Stomach (tissue), 9 donors: ENCODE results near the gene GALNT18. TPM values are rescaled to one million over a fixed set of nuclear protein-coding genes. Genes with fewer than 3 reads are reported as not detected.

Experiments used
- DNase-seq, 2 donors: peaks; one replicate each; pipeline versions ENCODE4 v3.0.0 to v3.0.0-alpha.2; 2013 to 2019
- H3K27ac ChIP-seq, 5 donors: fragments of 200-600 bp in 4 of 5; sonication (generic) in 4 of 5; one replicate each; pipeline ENCODE4 v1.5.1; 2013 to 2019; ENCODE audit warnings: mild to moderate bottlenecking in 1 of 5, moderate library complexity in 1 of 5
- H3K27me3 ChIP-seq, 3 donors: fragments of 200-600 bp; sonication (generic); one replicate each; pipeline ENCODE4 v1.5.1; 2017 to 2019; ENCODE audit warnings: mixed run types in 1 of 3
- H3K36me3 ChIP-seq, 4 donors: fragments of 200-600 bp; sonication (generic); 1 replicate in 3 of 4; 2 replicates in 1 of 4; pipeline ENCODE4 v1.5.1; 2016 to 2019
- H3K4me1 ChIP-seq, 4 donors: fragments of 200-600 bp; sonication (generic); one replicate each; pipeline ENCODE4 v1.5.1; 2016 to 2019
- H3K4me3 ChIP-seq, 4 donors: fragments of 200-600 bp; sonication (generic) in 3 of 4; one replicate each; pipeline ENCODE4 v1.5.1; 2016 to 2019; ENCODE audit warnings: mild to moderate bottlenecking in 1 of 4
- H3K9me3 ChIP-seq, 4 donors: fragments of 200-600 bp; sonication (generic); one replicate each; pipeline ENCODE4 v1.5.1; 2016 to 2019
- CTCF ChIP-seq, 7 experiments: fragments of 450-650 bp in 4 of 7; fragments of 200-600 bp in 3 of 7; sonication (generic) in 3 of 7; IDR thresholded peaks; one replicate each; pipeline ENCODE4 v1.5.1; 2016 to 2019; ENCODE audit warnings: antibody characterized with exemption in 7 of 7, control low read depth in 2 of 7, mild to moderate bottlenecking in 1 of 7
- EP300 ChIP-seq: sonication (generic); formaldehyde crosslinking; IDR thresholded peaks from one replicate; pipeline ENCODE4 v1.6.1; 2017; ENCODE audit warnings: antibody characterized with exemption
- POLR2A ChIP-seq, 4 donors: fragments of 450-650 bp; IDR thresholded peaks; one replicate each; pipeline ENCODE4 v1.6.1; 2016; ENCODE audit warnings: antibody characterized with exemption in 4 of 4, control low read depth in 2 of 4, mild to moderate bottlenecking in 1 of 4, moderate library complexity in 1 of 4
- POLR2AphosphoS5 ChIP-seq, 3 donors: sonication (generic); formaldehyde crosslinking; IDR thresholded peaks; one replicate each; pipeline ENCODE4 v1.6.1; 2016; ENCODE audit warnings: antibody characterized with exemption in 3 of 3
- WGBS, 5 donors: extraction: QIAGEN DNeasy Blood & Tissue Kit in 3 of 5; methylation state at CpG; one replicate each; pipeline versions ENCODE4 v1.1.5 to v1.1.7; 2013 to 2018; 5-methylcytosine and 5-hydroxymethylcytosine counted together
- intact Hi-C: fragments of 100-400 bp; cut with DNase I; formaldehyde crosslinking; loops from one replicate; pipeline ENCODE4 v1.15.1; 2023; ENCODE audit warnings: low total_unique reads
- polyA plus RNA-seq, 3 donors: library from polyadenylated mRNA; stranded (reverse); fragments of 200-250 nt; gene quantifications; one replicate each; pipeline ENCODE4 v1.2.3, GENCODE V29; 2013
- total RNA-seq, 5 donors: library from RNA; depleted of rRNA; stranded (reverse); fragments of >200 nt; gene quantifications; one replicate each; pipeline versions ENCODE4 v1.1.0 to v1.2.3, GENCODE V29; 2014 to 2016
- donor health status: healthy with polysubstance abuse.
- donor health status: Bipolar disorder and iron deficiency.
- donor health status: healthy.

GALNT18 gene
- total and polyA plus RNA-seq, 8 donors: 0.58 to 16.1 (median 2.7) TPM

- peaks cover 0 to 28% (median 0%) of the 10 kb centered on the region in 3 donors for H3K27me3 ChIP-seq
- H3K27ac ChIP-seq: no peak overlapping the region
- H3K9me3 ChIP-seq: peaks cover 0 to 3% (median 0%) of the 10 kb centered on the region in 4 donors
- H3K4me3 ChIP-seq: no peak overlapping the region
- TF ChIP-seq POLR2AphosphoS5 (IDR thresholded peaks at IDR 0.05): no peak
- 73 to 81% (median 75%) methylated on average over 2 of the region's 2 CpGs for WGBS, 5 donors
- H3K36me3 ChIP-seq: no peaks in the 10 kb centered on the region
- intact Hi-C loops: no loop called here
- no peak for DNase-seq
- no peaks in the 10 kb centered on the region for H3K4me1 ChIP-seq
These were observed 40.8 kb upstream of the GALNT18 start for GRCh38 chr11:11662578-11662977.

- Histone ChIP-seq H3K9me3 (no peaks in the 10 kb centered on the region), H3K36me3 (no peaks in the 10 kb centered on the region), H3K4me3 (no peak overlapping the region), H3K27ac (no peak overlapping the region), H3K4me1 (no peaks in the 10 kb centered on the region), H3K27me3 (peaks cover 0 to 28% (median 0%) of the 10 kb centered on the region in 3 donors)
- peak in 1 of 2 donors; percentile 27 for DNase-seq
- intact Hi-C loops: no loop called here
- TF ChIP-seq EP300 (no peak), POLR2AphosphoS5 (IDR thresholded peaks at IDR 0.05) (no peak), POLR2A (IDR thresholded peaks at IDR 0.05) (no peak), CTCF (IDR thresholded peaks at IDR 0.05) (no peak)
- WGBS, 5 donors: 81 to 84% (median 83%) methylated on average over 9 of the region's 9 CpGs
These were observed 39.7 kb upstream of the GALNT18 start for GRCh38 chr11:11661326-11662040.

- Histone ChIP-seq H3K4me1 (no peaks in the 10 kb centered on the region), H3K36me3 (no peaks in the 10 kb centered on the region), H3K27ac (no peak overlapping the region), H3K27me3 (peaks cover 0 to 23% (median 0%) of the 10 kb centered on the region in 3 donors), H3K4me3 (no peak overlapping the region), H3K9me3 (no peaks in the 10 kb centered on the region)
- intact Hi-C loops: no loop called here
- 67 to 82% (median 80%) methylated on average over 3 of the region's 3 CpGs for WGBS, 5 donors
- TF ChIP-seq POLR2A (IDR thresholded peaks at IDR 0.05) (no peak), EP300 (no peak), CTCF (IDR thresholded peaks at IDR 0.05) (no peak), POLR2AphosphoS5 (IDR thresholded peaks at IDR 0.05) (no peak)
- no peak for DNase-seq
These were observed 38.5 kb upstream of the GALNT18 start for GRCh38 chr11:11660363-11660740.

- H3K9me3 ChIP-seq: no peaks in the 10 kb centered on the region
- DNase-seq: no peak
- H3K4me3 ChIP-seq: no peak overlapping the region
- peaks cover 0 to 21% (median 0%) of the 10 kb centered on the region in 3 donors for H3K27me3 ChIP-seq
- H3K4me1 ChIP-seq: no peaks in the 10 kb centered on the region
- intact Hi-C loops: no loop called here
- no peak for TF ChIP-seq POLR2A (IDR thresholded peaks at IDR 0.05)
- no peak for TF ChIP-seq CTCF (IDR thresholded peaks at IDR 0.05)
- no peak for TF ChIP-seq POLR2AphosphoS5 (IDR thresholded peaks at IDR 0.05)
- TF ChIP-seq EP300: no peak
- no peaks in the 10 kb centered on the region for H3K36me3 ChIP-seq
- H3K27ac ChIP-seq: no peak overlapping the region
- 69 to 85% (median 78%) methylated on average over 3 of the region's 3 CpGs for WGBS, 5 donors
These were observed 38.0 kb upstream of the GALNT18 start for GRCh38 chr11:11659567-11660362.
